ENCODE measurements around the gene SEMA4A. TPM values are rescaled to one million over a fixed set of nuclear protein-coding genes. Genes with fewer than 3 reads are reported as not detected.
"Not testable (repeated sequence)": the region's sequence is repeated elsewhere in the genome, so short reads cannot be mapped to it uniquely, and the experiment has no call there.

Gene SEMA4A
- total and polyA plus RNA-seq, 4 donors, result 22.7 to 54.9 (median 36.9) TPM

DNA sequence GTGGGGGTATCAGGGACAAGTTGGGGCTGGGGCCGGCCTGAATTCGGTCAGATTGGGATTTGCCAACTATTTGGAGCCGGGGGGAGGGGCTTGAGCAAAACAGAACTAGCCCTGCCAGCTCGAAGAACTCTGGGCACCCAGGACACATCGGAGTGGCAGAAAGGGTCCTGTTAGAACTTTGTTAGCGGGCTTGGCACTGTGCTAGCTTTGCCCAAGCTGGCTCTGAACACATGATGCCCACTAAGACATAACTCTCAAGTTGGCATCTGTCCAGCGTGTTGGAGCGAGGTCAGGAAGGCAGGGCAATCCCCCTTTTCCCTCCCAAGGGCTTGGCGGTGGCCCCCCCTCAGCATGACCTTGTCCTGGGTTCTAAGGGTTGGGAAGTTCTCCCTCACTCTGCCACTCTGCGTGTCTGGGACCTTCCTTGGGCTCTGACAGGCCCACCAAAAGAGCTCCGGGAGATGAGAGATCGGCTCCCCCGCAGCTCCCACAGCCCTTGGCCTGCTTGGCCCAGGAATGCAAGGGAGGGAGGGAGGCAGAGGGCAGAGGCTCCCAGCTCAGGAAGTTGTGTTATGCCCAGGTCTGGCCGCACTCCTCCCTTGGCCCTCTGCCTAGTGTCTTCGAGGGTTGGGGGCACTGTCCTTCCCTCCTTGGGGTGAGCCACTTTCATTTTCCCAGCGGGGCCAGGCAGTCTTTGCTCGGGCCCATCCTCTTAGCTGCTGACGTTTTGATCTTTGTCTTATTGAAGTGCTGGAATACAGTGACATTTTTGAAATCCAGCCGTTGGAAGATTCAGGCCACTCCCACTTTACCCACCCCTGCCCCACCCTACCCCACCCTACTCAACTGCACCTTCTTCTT is 37.6 kb upstream of the SEMA4A start:
- Histone ChIP-seq H3K9ac (ENCODE audit: insufficient read depth in 1 of 2, low read length in 2 of 2) (peak overlapping the region; percentile 91 to 95), H3K27ac (ENCODE audit: low read depth in 1 of 2, low read length in 1 of 2) (peak overlapping the region; percentile 93 to 96), H3K36me3 (ENCODE audit: control insufficient read depth in 4 of 4, insufficient read depth in 4 of 4, low read length in 4 of 4) (peaks cover 0 to 11% (median 9%) of the 10 kb centered on the region in 4 donors), H3K4me1 (ENCODE audit: control insufficient read depth in 5 of 5, insufficient read depth in 5 of 5, low read length in 5 of 5) (peaks cover 11 to 37% (median 17%) of the 10 kb centered on the region in 5 donors), H3K4me3 (peak overlapping the region; percentile 82), H3K9me3 (ENCODE audit: control insufficient read depth in 4 of 4, insufficient read depth in 3 of 4, low read length in 3 of 4) (no peaks in the 10 kb centered on the region), H3K27me3 (ENCODE audit: control insufficient read depth in 3 of 3, insufficient read depth in 3 of 3, low read length in 2 of 3) (no peaks in the 10 kb centered on the region)
- ATAC-seq (ENCODE audit: insufficient read depth, low FRiP score), result no peak
- peak; percentile 82 to 86 (median 84) for DNase-seq
- 7 to 21% methylated on average over 19 of the region's 19 CpGs for WGBS, 2 donors
- TF ChIP-seq, protein P1, sequence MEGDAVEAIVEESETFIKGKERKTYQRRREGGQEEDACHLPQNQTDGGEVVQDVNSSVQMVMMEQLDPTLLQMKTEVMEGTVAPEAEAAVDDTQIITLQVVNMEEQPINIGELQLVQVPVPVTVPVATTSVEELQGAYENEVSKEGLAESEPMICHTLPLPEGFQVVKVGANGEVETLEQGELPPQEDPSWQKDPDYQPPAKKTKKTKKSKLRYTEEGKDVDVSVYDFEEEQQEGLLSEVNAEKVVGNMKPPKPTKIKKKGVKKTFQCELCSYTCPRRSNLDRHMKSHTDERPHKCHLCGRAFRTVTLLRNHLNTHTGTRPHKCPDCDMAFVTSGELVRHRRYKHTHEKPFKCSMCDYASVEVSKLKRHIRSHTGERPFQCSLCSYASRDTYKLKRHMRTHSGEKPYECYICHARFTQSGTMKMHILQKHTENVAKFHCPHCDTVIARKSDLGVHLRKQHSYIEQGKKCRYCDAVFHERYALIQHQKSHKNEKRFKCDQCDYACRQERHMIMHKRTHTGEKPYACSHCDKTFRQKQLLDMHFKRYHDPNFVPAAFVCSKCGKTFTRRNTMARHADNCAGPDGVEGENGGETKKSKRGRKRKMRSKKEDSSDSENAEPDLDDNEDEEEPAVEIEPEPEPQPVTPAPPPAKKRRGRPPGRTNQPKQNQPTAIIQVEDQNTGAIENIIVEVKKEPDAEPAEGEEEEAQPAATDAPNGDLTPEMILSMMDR (IDR thresholded peaks at IDR 0.05; ENCODE audit: control extremely low read depth, extremely low read depth), result no peak

GRCh38 chr1:156116731-156117130 is 36.7 kb upstream of the SEMA4A start:
- H3K4me3 ChIP-seq; H3K27me3 ChIP-seq (ENCODE audit: control insufficient read depth in 3 of 3, insufficient read depth in 3 of 3, low read length in 2 of 3); ATAC-seq (ENCODE audit: insufficient read depth, low FRiP score); DNase-seq; H3K9me3 ChIP-seq (ENCODE audit: control insufficient read depth in 4 of 4, insufficient read depth in 3 of 4, low read length in 3 of 4): not testable (repeated sequence)
- H3K36me3 ChIP-seq (ENCODE audit: control insufficient read depth in 4 of 4, insufficient read depth in 4 of 4, low read length in 4 of 4), result peaks cover 0 to 12% (median 9%) of the 10 kb centered on the region in 4 donors
- WGBS, 2 donors, result 71 to 90% methylated on average over 5 of the region's 5 CpGs
- H3K4me1 ChIP-seq (ENCODE audit: control insufficient read depth in 5 of 5, insufficient read depth in 5 of 5, low read length in 5 of 5), result peaks cover 16 to 37% (median 25%) of the 10 kb centered on the region in 5 donors
- peak overlapping the region in 1 of 2 donors; percentile 56 for H3K9ac ChIP-seq (ENCODE audit: insufficient read depth in 1 of 2, low read length in 2 of 2)
- H3K27ac ChIP-seq (ENCODE audit: low read depth in 1 of 2, low read length in 1 of 2), result peak overlapping the region; percentile 61 to 96

GRCh38 chr1:156117414-156118176 is 35.8 kb upstream of the SEMA4A start:
- H3K9me3 ChIP-seq (ENCODE audit: control insufficient read depth in 4 of 4, insufficient read depth in 3 of 4, low read length in 3 of 4), result no peaks in the 10 kb centered on the region
- peak overlapping the region; percentile 54 to 71 for H3K27ac ChIP-seq (ENCODE audit: low read depth in 1 of 2, low read length in 1 of 2)
- ATAC-seq (ENCODE audit: insufficient read depth, low FRiP score), result no peak
- no peak overlapping the region for H3K4me3 ChIP-seq
- TF ChIP-seq, protein P1 (IDR thresholded peaks at IDR 0.05; ENCODE audit: control extremely low read depth, extremely low read depth), result no peak
- no peaks in the 10 kb centered on the region for H3K27me3 ChIP-seq (ENCODE audit: control insufficient read depth in 3 of 3, insufficient read depth in 3 of 3, low read length in 2 of 3)
- peaks cover 20 to 43% (median 29%) of the 10 kb centered on the region in 5 donors for H3K4me1 ChIP-seq (ENCODE audit: control insufficient read depth in 5 of 5, insufficient read depth in 5 of 5, low read length in 5 of 5)
- H3K36me3 ChIP-seq (ENCODE audit: control insufficient read depth in 4 of 4, insufficient read depth in 4 of 4, low read length in 4 of 4), result peaks cover 0 to 12% (median 9%) of the 10 kb centered on the region in 4 donors
- no peak for DNase-seq
- 73 to 94% methylated on average over 13 of the region's 13 CpGs for WGBS, 2 donors
- peak overlapping the region in 1 of 2 donors; percentile 55 for H3K9ac ChIP-seq (ENCODE audit: insufficient read depth in 1 of 2, low read length in 2 of 2)

All from lung (tissue), 12 donors.